ENCODE measurements around the gene MRPL41.

GRCh38 chr9:137583957-137584356 is 32.3 kb downstream of the MRPL41 start:
- TF ChIP-seq, protein P1, sequence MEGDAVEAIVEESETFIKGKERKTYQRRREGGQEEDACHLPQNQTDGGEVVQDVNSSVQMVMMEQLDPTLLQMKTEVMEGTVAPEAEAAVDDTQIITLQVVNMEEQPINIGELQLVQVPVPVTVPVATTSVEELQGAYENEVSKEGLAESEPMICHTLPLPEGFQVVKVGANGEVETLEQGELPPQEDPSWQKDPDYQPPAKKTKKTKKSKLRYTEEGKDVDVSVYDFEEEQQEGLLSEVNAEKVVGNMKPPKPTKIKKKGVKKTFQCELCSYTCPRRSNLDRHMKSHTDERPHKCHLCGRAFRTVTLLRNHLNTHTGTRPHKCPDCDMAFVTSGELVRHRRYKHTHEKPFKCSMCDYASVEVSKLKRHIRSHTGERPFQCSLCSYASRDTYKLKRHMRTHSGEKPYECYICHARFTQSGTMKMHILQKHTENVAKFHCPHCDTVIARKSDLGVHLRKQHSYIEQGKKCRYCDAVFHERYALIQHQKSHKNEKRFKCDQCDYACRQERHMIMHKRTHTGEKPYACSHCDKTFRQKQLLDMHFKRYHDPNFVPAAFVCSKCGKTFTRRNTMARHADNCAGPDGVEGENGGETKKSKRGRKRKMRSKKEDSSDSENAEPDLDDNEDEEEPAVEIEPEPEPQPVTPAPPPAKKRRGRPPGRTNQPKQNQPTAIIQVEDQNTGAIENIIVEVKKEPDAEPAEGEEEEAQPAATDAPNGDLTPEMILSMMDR (conservative IDR thresholded peaks at IDR 0.05; ENCODE audit: low read length) = no peak
- TF ChIP-seq EZH2phosphoT487 (IDR thresholded peaks at IDR 0.05; ENCODE audit: borderline replicate concordance) = no peak

Measured in Loucy (cell line).